GM13976 (cell line): ENCODE measurements around the gene MB21D2.

Experiments
- DNase-seq: peaks from one replicate; pipeline ENCODE4 v3.0.0; 2012; ENCODE audit warnings: low spot score
- in situ Hi-C: fragments of 300-500 bp; cut with MboI; formaldehyde crosslinking; loops from one replicate; pipeline ENCODE4 v1.12.0; 2022; ENCODE audit warnings: low sequenced_read_pairs, mixed read lengths, inconsistent platforms; ENCODE audit not compliant: unreplicated experiment
- TF ChIP-seq, protein P1 (sequence below): IDR thresholded peaks from 2 replicates; pipeline ENCODE4 v1.5.1; 2012; ENCODE audit warnings: borderline replicate concordance, mild to moderate bottlenecking; ENCODE audit not compliant: insufficient read depth; ENCODE audit errors: extremely low read depth, missing control alignments, control extremely low read depth

Gene MB21D2

DNA sequence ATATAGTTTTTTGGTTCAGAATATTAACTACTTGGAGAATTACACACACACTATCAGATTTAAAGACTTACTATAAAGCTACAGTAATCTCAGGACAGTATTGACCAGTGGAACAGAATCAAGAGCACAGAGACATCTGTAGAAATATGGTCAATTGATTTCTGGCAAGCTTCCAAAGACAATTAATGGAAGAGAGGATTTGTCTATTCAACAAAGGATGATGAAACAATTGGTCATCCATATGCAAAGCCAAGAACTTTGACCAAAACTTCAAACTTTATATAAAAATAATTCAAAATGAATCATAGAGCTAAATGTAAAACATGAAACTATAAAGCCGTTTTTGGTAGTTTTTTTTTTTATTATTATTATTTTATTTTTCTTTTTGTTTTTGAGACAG, 29.8 kb upstream of the MB21D2 start:
- in situ Hi-C loops = no loop called here
- no peak for DNase-seq
- TF ChIP-seq, protein P1, sequence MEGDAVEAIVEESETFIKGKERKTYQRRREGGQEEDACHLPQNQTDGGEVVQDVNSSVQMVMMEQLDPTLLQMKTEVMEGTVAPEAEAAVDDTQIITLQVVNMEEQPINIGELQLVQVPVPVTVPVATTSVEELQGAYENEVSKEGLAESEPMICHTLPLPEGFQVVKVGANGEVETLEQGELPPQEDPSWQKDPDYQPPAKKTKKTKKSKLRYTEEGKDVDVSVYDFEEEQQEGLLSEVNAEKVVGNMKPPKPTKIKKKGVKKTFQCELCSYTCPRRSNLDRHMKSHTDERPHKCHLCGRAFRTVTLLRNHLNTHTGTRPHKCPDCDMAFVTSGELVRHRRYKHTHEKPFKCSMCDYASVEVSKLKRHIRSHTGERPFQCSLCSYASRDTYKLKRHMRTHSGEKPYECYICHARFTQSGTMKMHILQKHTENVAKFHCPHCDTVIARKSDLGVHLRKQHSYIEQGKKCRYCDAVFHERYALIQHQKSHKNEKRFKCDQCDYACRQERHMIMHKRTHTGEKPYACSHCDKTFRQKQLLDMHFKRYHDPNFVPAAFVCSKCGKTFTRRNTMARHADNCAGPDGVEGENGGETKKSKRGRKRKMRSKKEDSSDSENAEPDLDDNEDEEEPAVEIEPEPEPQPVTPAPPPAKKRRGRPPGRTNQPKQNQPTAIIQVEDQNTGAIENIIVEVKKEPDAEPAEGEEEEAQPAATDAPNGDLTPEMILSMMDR = no peak

DNA sequence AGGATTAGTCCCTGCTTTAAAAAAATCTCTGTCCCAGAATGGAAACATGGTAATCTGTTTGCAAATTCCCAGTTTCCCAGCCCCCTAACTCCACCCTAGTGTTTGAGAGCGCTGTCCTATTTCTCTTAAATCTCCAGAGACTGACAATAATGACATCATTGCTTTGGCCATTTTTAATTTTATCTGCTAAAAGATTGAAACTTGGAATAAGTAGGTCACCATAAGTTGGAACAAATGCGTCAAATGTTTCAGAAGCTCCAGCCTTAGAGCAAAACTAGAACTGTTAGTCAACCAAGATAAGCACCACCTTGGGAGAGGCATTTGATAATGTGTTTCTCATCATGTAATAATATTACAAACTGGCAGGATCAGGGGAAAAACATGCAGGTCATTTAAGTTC, 25.7 kb upstream of the MB21D2 start:
- in situ Hi-C loops = no loop called here
- TF ChIP-seq, protein P1 = no peak
- no peak for DNase-seq

DNA sequence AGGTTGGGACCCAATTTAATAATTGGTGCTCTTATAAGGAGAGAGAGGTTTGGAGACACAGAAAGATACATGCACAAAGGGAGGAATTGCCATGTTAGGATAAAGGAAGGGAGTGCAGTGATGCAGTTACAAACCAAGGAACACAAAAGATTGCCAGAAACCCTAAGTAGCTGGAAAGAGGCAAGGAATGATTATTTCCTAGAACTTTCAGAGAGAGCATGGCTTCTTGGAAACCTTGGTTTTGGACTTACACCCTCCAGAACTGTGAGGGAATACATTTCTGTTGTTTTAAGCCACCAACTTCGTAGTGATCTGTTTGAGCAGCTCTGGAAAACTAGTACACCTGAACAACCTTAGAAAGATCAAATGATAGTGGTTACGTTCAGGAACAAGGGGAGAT, 25.0 kb upstream of the MB21D2 start:
- no peak for DNase-seq
- TF ChIP-seq, protein P1 = no peak
- in situ Hi-C loops = no loop called here

DNA sequence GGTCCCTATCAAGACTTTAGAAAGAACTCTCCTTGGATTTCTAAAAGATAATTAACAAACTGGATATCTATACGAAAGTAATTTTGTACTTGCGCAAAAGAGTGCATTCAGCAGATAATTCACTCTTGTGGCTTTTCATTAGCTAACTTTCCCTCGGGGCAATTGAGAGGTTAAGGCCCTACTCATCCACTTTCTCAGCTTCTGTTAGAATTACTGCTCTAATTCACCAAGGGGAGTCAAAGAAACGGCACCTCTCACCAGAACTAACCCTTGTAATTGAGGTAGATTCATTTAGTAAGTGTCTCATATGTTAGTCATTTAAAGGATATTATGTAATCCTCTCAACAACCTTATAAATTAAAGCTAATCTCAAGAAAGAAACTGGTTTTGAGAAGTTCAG, 22.5 kb upstream of the MB21D2 start:
- no peak for DNase-seq
- TF ChIP-seq, protein P1 = no peak
- in situ Hi-C loops = no loop called here

DNA sequence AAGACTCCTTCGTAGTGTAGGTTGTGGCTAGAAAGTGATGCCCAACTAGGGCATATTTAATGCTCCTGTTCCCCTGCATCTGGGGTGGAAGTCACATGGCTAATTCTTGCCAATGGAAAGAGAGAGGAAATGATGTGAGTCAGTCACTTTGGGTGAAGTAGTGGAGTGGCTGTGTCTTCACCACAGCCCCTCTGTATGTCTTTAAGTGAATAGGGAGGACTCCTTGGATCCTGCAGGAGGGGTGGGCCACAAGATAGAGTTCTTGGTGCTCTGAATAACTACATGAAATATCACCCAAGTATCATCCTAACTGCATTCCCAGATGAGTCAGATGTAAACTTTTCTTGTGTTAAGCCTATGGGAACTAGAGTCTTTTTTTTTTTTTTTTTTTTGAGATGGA, 17.8 kb upstream of the MB21D2 start:
- no peak for DNase-seq
- in situ Hi-C loops = no loop called here
- TF ChIP-seq, protein P1 = no peak

DNA sequence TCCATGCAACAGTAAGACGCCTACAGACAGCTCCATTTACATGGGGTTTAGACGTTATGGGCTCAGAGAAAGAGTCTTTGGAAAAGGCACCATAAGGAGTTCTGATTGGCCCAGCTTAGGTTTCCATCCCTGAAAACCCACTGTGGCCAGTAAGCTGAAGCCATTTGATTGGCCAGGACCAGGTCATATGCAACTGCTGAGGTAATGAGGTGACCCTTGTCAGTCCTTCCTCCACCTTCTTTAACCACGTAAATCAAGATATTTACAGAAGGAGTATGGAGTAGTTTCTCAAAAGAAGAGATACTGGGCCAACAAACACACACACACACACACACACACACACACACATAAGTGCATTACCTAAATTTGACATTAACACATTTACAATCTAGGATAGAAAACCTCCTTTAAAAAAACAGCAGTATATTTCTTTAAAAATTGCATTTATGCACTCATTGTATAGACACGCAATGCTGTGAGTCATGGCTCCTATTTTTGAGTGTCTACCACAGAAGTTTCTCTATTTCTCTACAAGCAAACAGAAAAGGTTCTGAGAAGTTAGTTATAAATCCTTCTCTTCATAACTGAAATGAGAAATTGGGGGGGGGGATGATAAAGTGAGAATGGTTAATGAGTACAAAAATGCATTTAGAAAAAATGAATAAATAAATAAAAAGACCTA, 16.3 kb upstream of the MB21D2 start:
- no peak for DNase-seq
- in situ Hi-C loops = no loop called here
- TF ChIP-seq, protein P1 = no peak

DNA sequence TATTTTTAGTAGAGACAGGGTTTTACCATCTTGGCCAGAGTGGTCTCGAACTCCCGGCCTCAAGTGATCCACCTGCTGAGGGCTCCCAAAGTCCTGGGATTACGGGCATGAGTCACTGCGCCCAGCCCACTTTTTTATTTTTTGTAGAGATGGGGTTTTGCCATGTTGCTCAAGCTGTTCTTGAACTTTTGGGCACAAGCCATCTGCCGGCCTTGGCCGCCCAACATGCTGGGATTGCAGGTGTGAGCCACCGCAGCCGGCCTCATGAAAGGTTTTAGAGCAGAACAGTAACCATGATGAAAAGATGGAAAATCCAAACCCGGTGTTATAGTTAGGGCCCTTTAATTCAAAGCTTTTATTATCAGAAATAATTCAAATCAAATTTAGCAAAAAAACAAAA, 15.6 kb upstream of the MB21D2 start:
- DNase-seq = no peak
- in situ Hi-C loops = no loop called here
- TF ChIP-seq, protein P1 = no peak
